HG03196 (cell line): ENCODE data around the gene NRIP2.
A peak's percentile ranks its signal among the peaks of the same experiment; 100 is the strongest.
"Not testable (repeated sequence)": the region's sequence is repeated elsewhere in the genome, so short reads cannot be mapped to it uniquely, and the experiment has no call there.

Experiments used
- ATAC-seq: cut with Tn5 transposase; IDR thresholded peaks from one replicate; pipeline ENCODE4 v1.9.1; 2021; ENCODE audit not compliant: unreplicated experiment

NRIP2 gene, protein sequence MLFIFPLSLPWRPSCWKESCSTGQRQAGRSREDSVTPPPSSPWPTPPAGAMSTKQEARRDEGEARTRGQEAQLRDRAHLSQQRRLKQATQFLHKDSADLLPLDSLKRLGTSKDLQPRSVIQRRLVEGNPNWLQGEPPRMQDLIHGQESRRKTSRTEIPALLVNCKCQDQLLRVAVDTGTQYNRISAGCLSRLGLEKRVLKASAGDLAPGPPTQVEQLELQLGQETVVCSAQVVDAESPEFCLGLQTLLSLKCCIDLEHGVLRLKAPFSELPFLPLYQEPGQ

DNA sequence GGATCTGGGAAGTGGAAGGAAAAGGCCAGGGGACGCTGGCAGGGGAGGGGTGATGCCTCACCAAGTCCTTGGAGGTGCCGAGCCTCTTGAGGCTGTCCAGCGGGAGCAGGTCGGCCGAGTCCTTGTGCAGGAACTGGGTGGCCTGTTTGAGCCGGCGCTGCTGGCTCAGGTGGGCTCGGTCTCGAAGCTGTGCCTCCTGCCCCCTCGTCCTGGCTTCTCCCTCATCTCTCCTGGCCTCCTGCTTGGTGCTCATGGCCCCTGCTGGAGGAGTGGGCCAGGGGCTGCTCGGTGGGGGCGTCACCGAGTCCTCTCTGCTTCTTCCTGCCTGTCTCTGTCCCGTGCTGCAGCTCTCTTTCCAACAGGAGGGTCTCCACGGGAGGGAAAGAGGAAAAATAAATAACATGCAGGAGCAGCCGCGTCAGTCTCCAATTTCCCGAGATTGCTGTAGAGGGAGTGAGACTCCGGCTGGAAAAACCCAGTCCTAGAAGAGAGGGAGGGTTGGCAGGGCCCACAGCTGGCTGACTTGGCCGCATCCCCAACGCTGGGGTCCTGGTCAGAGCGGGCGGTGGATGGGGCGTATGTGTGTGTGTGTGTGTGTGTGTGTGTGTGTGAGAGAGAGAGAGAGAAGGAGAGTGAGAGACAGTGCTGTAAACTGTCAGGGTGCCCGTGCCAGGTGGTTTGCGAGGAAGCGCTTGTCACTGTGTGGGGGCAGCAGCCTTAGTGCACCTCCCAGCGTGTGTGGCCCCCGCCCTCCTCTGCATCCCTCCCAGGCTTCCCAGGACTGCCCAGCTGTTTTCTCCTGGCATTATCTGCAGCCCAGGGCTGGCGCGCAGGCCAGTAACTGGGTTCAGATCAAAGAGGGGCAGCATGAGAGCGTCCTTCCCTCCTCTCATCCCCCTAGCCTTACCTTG, at the start of gene NRIP2:
NRIP2 (minus strand) TSS at position 455 of the 911 bp plus-strand sequence; CDS start at position 403, 52 bp downstream.
- no peak for ATAC-seq

DNA sequence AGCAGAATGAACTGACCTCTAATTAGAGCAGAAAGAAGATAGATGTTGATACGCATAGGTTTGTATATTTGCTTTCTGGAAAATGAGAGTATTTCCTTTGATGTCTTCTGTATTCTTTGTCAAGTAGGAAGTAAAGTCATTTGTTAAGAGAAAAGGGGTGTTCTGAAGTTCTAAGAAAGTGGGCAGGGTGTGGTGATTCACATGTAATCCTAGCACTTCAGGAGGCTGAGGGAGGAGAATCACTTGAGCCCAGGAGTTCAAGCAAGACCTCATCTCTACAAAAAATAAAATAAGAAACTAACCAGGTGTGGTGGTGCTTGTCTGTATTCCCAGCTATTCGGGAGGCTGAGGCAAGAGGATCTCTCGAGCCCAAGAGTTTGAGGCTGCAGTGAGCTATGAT, 45.0 kb upstream of the NRIP2 start:
- ATAC-seq: no peak

DNA sequence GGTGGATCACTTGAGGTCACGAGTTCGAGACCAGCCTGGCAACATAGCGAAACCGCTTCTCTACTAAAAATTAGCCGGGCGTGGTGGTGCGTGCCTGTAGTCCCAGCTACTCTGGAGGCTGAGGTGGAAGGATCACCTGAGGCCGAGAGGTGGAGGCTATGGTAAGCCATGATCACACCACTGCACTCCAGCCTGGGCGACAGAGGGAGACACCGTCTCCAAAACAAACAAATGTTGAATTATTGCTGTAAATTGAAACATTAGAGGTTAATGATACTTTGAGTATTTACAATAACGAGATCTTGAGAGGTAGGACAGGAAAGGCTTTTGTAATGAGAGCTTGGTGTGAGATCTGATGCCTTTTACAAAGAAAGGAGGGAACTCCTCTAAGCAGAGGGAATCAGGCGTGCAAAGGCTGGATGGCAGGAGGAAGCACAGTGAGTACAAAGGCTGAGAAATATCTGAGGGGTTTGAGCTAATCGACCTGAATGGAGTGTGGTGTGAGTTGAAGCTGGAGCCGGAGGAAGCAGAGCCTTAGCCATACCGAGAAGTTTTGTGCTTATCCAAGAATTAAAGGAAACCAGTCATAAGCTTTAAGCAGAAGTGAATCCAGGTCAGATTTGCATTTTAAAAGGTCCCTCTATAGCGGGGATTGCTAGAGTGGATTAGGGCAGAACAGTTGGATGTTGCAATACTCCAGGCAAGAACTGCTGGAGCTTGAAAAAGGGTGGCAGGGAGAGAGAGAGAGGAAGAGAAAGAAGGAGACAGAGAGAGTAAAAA, 43.3 kb upstream of the NRIP2 start:
- no peak for ATAC-seq

DNA sequence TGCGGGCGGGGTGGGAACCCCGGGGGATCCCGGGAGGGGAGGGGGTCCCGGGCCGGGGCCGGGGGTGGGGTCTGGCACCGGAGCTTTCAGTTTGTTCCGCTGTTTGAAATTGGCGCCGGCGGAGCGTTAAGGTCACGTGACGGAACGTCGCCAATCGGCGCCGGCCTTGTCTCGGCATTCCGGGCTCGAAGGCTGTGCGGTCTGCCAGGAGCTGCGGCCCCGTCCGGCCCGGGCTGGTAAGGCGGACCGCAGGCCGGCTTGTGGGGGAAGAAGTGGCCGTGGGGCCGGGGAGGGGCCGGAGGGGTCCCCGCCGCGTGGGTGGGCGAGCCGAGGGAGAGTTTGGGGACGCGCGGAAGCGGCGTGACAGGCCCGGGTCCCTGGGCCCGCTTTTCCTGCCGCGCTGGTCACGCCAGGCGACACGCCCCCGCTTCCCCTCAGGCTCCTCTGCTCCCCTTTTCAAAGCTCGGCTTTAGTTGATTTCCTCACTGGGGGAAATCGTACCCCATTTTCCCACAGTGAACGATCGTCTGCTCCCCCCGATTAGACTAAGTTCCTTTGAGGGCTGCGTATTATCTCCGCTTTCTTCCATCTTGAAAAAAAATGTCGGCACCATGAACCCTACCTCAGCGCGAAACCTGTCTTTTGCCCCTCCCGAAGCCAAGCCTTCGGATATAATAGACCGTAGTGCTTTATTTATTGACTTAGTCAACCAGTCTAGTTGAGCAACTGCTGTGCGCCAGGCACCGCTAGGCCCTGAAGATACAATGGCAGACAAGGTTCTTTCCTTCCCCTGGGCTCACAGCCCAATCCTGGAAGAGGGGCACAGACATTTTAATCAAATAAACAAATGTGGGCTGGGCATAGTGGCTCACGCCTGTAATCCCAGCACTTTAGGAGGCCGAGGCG, 42.5 kb upstream of the NRIP2 start, which contains the start of the genes FOXM1 and RHNO1:
FOXM1 (minus strand) TSS at position 128 of the 906 bp plus-strand sequence. CDS start 2,696 bp downstream, outside the sequence.
RHNO1 (plus strand) TSS at position 177 of the 906 bp plus-strand sequence. CDS start 8,144 bp downstream, outside the sequence.
- peak; percentile 69 for ATAC-seq

DNA sequence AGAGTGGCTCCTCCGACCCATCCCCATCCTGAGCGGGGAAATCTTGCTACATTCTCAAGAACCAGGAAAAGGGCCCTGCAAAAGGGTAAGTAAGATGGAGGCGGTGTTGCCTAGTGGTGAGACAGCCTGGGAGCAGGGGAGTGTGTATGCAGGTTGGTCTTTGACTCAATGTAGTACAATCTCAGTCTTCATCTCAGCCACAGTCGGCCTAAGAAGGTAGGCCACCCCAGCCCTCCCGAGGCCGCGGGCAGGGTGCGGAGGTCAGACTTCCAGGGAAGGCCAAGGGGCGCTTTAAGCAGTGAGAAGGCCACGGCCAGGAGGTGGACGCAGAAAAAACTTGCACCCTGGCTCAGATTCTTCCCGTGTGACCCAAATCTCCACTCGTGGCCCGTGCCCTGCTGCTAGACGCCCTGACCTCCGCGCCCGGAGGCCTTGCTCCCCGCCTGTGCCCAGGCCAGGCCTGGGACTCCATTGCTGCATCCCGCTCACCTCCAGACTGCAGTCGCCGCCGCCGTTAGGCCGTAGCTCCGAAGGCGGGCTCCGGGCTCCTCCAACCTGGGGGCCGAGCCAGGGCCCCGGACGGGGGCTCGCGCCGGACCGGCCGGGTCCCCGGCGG, 41.7 kb upstream of the NRIP2 start:
- ATAC-seq: peak; percentile 28

DNA sequence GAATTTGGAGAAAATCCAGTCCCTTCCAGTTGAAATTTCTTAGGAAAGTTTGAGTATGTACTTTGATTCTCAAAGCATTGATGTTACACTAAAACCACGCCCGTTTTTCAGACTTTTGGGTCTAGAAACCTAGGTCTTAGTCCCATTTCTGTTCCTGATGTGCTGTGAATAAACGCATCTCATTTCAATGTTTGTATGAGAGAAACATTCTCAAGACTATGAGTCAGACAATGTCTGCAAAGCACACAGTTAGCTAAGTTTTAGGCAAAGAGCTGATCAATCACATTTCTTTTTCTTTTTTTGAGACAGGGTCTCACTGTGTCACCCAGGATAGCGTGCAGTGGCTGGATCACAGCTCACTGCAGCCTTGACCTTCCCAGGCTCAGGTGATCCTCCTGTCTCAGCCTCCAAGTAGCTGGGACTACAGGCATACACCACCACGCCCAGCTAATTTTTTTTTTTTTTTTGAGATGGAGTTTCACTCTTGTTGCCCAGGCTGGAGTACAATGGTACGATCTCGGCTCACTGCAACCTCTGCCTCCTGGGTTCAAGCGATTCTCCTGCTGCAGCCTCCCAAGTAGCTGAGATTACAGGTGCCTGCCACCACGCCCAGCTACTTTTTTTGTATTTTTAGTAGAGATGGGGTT, 34.3 kb upstream of the NRIP2 start:
- ATAC-seq: not testable (repeated sequence)

DNA sequence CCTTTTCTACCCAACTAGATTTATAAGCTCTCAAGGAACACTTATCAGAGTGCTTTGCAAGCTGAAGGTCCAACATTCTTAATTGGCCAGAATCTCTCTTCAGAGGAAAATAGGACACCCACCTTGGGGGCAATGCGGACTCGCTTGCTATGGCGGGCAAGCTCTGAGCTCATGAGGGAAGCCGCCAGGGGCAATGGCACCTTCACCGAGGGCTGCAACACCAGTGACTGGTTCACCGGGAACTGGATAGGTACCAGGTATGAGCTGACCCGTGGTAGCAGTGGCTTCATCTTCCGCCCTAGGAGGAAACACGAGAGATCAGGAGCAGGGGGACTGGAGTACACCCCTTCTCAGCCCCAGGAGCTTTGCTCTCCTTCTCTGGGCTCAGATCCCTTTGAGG, 29.4 kb upstream of the NRIP2 start:
- ATAC-seq: no peak

DNA sequence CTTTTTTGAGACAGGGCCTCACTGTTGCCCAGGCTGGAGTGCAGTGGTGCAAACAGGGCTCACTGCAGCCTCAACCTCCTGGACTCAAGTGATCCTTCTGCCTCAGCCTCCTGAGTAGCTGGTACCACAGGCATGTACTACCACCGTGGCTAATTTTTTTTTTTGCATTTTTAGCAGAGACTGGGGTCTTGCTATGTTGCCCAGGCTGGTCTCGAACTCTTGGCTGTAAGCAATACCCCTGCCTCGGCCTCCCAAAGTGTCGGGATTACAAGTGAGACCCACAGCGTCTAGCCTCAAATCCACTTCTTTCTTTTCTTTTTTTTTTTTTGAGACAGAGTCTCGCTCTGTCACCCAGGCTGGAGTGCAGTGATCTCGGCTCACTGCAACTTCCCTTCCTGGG, 28.6 kb upstream of the NRIP2 start:
- ATAC-seq: not testable (repeated sequence)

DNA sequence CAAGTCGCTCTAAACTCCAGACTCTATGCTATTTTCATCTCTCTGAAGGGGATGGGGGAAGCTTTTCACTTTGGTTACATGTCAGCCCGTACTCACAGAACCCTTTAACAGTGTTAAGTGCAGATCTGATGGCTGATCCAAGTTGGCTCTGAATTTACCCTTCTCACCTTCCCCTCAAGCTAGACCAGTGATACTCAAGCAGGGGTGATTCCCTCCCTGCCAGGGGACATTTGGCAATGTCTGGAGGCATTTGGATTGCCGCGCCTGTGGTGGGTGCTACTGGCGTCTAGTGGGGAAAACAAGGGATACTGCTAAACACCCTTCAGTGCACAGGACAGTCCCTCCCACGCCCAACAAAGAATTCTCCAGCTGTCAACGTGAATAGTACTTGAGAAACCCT, 28.0 kb upstream of the NRIP2 start:
- ATAC-seq: no peak

DNA sequence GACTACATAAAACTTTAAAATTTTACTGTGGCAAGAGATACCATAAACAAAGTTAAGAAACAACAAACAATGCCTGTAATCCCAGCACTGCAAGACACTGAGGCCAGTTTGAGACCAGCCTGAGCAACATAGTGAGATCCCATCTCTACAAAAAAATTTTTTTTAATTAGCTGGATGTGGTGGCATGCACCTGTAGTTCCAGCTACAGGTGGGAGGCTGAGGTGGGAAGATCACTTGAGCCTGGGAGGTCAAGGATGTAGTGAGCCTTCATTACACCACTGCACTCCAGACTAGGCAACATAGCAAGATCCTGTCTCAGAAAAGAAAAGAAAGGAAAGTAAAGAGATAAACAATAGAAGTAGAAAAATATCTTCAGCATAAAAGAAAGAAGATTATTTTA, 25.3 kb upstream of the NRIP2 start:
- ATAC-seq: no peak

DNA sequence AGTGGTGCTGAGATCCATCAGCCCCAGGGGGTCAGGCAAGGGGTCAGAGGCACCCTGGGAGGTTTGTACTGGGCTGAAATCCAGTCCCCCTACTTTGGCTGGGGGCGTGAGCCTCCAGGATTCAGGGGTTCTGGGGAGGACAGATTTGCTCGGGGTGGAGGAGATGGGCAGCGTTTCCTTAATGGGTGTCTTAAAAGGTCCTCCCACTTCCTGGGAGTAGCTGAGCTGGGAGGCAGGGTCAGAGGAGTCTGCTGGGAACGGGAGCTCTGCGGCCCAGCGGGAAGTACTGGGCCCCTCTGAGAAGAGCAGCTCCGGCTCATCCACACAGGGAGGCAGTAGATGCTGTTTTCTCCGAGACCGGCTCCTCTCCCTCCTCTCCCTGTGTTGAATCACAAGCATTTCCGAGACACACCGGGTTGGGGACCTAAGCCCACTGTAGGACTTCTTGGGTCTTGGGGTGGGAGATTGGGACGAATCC, 24.1 kb upstream of the NRIP2 start:
- ATAC-seq: no peak

DNA sequence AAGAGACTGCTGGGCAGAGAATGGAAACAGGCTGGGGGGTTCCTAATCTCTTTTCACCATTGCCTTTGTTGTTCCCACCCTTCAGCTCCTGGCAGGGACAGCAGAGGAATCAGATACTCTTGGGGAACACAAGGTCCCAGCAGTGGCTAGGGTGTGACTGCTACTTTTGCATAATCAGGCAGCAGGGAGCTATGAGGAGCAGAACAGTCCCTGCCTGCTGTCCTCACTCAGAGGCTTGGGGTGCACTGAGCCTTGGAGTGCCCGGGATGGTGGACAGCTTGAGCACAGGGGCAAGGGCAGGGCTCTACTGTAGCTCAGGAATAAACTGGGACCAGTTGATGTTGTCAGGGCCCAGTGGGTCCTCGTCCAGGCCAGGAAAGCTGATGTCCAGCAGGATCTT, 23.5 kb upstream of the NRIP2 start:
- ATAC-seq: no peak

DNA sequence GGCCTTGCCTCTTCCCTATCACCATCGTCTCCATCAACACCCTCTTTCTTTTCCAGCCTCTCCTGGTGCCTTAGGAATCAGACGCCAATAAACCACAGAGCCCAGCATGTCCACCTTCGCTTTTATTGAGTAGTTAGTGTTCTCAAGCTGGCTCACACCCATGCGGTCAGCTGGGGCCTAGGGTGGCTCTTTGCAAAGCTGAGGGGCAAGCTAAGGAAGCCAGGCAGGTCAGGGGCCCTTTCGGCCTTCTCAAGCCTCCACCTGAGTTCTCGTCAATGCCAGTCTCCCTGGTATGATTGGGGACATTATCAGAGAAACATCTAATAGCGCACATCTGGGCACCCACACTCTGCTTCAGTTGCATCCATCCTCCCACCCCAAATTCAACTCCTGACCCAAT, 22.7 kb upstream of the NRIP2 start:
- no peak for ATAC-seq

DNA sequence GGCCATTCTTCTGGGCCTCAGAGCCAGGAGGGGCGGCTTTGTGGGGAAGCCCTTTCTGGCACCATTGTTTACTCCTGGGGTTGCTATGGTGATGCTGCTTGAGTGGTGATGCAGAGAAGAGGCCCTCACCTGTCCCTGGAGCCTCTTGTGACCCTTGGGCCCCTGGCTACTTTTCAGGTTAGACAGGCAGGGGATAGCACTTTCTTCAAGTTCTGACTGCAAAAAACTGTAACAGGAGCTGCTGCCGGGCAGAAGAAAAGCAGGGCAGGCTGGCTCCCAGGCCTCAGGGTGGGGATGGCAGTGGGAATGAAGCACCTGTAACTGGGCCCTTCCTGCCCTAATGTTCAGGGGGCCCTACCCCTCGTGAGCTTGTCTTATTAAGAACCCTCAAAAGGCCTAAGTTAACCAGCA, 22.2 kb upstream of the NRIP2 start, which contains the start of gene TEX52:
TEX52 (minus strand) TSS at position 19 of the 411 bp plus-strand sequence; CDS start at position 6, 13 bp downstream.
- no peak for ATAC-seq

DNA sequence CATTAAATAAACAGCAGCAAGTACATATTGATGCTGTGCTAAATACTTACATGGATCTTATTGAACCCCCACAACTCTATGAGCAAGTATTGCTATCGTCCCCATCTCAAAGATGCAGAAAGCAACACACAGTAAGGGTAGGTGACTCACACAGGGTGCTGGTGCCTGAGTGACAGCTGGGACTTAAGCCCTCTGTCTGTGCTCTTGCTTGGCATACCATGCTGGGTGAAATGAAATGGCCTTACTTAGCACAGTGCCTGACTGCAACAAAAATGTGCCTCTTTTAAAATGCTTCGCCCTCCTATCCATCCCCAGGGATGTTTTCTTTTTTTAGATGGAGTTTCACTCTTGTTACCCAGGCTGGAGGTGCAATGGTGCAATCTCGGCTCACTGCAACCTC, 21.2 kb upstream of the NRIP2 start:
- no peak for ATAC-seq

DNA sequence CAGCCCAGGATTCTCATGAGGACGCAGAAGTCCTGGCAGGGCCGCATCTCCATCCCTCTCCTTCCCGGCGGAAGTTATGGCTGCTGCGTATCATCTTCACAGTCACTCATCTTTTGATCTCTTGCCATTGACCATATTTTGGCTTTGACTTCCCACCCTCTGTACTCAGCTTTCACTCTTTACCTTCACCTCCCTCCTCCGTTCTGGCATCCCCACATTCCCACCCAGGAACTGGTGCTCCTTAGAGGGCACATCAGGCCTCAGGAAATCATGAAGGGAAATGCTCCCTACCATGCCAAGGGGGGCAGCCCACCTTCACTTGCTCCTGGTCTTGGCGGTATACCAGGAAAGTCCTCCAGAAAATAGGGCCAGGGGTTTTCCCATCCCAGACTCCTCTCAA, 20.7 kb upstream of the NRIP2 start:
- no peak for ATAC-seq

DNA sequence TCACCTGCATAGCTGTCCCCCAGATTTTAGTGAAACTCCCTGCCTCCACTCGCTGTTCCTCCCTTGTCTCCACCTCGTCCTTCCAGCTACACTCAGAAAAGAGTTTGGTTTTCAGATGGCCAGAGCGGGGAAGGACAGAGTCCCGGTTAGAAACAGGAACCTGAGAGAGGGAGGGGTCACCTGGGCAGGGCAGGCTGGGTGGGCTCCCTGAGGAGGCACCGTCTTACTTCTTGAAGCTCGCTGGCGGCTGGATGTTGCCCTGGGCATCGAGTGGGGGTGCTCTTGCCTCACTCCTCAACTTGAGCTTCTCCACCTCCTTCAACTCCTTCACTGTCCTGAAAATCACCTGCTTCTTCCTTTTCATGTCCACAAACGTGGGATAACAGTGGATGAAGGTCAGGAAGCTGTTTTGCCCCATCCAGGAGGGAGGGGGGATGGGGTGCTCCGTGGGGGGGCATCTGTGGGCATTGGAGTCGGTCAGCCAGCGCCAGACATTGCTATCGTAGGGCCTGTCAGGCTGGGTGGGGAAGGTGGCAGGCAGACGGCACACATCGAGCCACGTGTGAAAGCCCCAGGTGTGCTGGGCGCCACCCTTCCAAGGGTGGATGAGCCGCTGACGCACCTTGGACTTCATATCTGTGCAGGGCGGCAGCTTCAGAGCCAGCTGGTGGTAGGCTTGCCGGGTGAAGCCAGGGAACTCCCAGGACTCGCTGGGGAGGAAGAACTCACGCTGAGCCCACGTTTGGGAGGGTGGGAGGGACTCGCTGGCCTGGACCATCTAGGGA, 20.0 kb upstream of the NRIP2 start:
- no peak for ATAC-seq

DNA sequence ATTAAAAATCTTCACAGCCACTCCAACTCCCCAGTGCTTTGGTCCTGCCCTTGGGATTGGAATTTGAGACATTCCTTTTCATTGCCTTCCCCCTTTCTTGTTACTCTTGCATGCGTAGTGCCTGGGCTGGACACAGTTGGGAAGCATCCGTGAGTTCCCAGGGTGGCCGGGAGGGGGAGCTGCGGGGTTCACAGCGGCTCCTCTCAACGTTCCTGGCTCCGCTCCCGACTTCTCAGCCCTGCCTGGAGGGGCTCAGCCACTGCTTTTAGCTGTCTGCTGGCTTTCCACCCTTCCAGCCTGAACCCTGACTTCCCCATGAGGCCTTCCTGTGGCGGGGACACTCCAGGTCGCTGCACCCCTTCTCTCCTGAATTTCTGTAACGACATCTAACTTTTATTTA, 18.8 kb upstream of the NRIP2 start:
- ATAC-seq: no peak
